ENCODE measurements around the gene RTN1.

DNA sequence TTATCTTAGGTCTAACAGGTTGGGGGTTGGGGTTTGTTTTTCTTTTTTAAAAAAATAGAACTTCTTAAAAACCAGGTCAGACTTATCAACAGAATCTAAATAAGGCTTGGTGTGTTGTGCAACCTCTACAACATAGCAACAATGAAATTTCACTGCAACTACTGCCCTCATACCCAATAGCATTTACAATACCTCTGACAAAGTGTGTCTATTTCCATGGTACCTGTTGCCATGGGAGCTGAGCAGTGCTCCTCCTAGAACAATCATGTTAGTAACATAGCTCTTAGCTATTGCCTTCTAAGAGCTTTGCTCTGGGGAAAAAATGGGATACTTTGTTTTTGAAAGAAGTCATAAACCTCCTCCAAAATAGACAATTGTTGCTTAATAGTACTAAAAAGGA is 190.7 kb downstream of the RTN1 start:
- TF ChIP-seq TEAD4 (IDR thresholded peaks at IDR 0.05; ENCODE audit: borderline replicate concordance, insufficient read depth): no peak
- TF ChIP-seq, protein P1, sequence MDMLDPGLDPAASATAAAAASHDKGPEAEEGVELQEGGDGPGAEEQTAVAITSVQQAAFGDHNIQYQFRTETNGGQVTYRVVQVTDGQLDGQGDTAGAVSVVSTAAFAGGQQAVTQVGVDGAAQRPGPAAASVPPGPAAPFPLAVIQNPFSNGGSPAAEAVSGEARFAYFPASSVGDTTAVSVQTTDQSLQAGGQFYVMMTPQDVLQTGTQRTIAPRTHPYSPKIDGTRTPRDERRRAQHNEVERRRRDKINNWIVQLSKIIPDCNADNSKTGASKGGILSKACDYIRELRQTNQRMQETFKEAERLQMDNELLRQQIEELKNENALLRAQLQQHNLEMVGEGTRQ (IDR thresholded peaks at IDR 0.05; ENCODE audit: borderline replicate concordance, low read depth, low read length): no peak
- TF ChIP-seq, protein P2, sequence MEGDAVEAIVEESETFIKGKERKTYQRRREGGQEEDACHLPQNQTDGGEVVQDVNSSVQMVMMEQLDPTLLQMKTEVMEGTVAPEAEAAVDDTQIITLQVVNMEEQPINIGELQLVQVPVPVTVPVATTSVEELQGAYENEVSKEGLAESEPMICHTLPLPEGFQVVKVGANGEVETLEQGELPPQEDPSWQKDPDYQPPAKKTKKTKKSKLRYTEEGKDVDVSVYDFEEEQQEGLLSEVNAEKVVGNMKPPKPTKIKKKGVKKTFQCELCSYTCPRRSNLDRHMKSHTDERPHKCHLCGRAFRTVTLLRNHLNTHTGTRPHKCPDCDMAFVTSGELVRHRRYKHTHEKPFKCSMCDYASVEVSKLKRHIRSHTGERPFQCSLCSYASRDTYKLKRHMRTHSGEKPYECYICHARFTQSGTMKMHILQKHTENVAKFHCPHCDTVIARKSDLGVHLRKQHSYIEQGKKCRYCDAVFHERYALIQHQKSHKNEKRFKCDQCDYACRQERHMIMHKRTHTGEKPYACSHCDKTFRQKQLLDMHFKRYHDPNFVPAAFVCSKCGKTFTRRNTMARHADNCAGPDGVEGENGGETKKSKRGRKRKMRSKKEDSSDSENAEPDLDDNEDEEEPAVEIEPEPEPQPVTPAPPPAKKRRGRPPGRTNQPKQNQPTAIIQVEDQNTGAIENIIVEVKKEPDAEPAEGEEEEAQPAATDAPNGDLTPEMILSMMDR (IDR thresholded peaks at IDR 0.05): no peak
- TF ChIP-seq EP300 (IDR thresholded peaks at IDR 0.05; ENCODE audit: borderline replicate concordance in 1 of 2, low read depth in 1 of 2, low read length in 1 of 2): no peak
- TF ChIP-seq, protein P3, sequence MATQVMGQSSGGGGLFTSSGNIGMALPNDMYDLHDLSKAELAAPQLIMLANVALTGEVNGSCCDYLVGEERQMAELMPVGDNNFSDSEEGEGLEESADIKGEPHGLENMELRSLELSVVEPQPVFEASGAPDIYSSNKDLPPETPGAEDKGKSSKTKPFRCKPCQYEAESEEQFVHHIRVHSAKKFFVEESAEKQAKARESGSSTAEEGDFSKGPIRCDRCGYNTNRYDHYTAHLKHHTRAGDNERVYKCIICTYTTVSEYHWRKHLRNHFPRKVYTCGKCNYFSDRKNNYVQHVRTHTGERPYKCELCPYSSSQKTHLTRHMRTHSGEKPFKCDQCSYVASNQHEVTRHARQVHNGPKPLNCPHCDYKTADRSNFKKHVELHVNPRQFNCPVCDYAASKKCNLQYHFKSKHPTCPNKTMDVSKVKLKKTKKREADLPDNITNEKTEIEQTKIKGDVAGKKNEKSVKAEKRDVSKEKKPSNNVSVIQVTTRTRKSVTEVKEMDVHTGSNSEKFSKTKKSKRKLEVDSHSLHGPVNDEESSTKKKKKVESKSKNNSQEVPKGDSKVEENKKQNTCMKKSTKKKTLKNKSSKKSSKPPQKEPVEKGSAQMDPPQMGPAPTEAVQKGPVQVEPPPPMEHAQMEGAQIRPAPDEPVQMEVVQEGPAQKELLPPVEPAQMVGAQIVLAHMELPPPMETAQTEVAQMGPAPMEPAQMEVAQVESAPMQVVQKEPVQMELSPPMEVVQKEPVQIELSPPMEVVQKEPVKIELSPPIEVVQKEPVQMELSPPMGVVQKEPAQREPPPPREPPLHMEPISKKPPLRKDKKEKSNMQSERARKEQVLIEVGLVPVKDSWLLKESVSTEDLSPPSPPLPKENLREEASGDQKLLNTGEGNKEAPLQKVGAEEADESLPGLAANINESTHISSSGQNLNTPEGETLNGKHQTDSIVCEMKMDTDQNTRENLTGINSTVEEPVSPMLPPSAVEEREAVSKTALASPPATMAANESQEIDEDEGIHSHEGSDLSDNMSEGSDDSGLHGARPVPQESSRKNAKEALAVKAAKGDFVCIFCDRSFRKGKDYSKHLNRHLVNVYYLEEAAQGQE (IDR thresholded peaks at IDR 0.05; ENCODE audit: low read depth, low read length): no peak
- no peak for TF ChIP-seq YY1 (IDR thresholded peaks at IDR 0.05; ENCODE audit: low read depth)
- TF ChIP-seq, protein P4, sequence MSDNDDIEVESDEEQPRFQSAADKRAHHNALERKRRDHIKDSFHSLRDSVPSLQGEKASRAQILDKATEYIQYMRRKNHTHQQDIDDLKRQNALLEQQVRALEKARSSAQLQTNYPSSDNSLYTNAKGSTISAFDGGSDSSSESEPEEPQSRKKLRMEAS (IDR thresholded peaks at IDR 0.05; ENCODE audit: low read depth): no peak
- no peak for TF ChIP-seq NFIC (IDR thresholded peaks at IDR 0.05; ENCODE audit: borderline replicate concordance)
- no peak for TF ChIP-seq TAF1 (IDR thresholded peaks at IDR 0.05; ENCODE audit: borderline replicate concordance, low read depth, low read length)
- no peak for TF ChIP-seq GABPA (IDR thresholded peaks at IDR 0.05; ENCODE audit: low read depth)
